ES-I3 (cell line): ENCODE data around the gene MCHR1.
"Not testable (repeated sequence)": the region's sequence is repeated elsewhere in the genome, so short reads cannot be mapped to it uniquely, and the experiment has no call there.

Experiments used
- H3K36me3 ChIP-seq: 2 replicates; pipeline ENCODE4 v1.6.1; 2013; ENCODE audit warnings: mild to moderate bottlenecking, low read length, control low read depth, moderate library complexity; ENCODE audit not compliant: insufficient read depth
- H3K4me1 ChIP-seq: 2 replicates; pipeline ENCODE4 v1.6.1; 2013; ENCODE audit warnings: mild to moderate bottlenecking, control low read depth, low read length; ENCODE audit not compliant: insufficient read depth
- H3K9ac ChIP-seq: 2 replicates; pipeline ENCODE4 v1.6.1; 2013; ENCODE audit warnings: low read depth, mild to moderate bottlenecking, low read length, moderate library complexity
- H3K9me3 ChIP-seq: 2 replicates; pipeline ENCODE4 v1.6.1; 2013; ENCODE audit warnings: mild to moderate bottlenecking, low read length, moderate library complexity; ENCODE audit not compliant: control insufficient read depth, insufficient read depth

The MCHR1 gene

DNA sequence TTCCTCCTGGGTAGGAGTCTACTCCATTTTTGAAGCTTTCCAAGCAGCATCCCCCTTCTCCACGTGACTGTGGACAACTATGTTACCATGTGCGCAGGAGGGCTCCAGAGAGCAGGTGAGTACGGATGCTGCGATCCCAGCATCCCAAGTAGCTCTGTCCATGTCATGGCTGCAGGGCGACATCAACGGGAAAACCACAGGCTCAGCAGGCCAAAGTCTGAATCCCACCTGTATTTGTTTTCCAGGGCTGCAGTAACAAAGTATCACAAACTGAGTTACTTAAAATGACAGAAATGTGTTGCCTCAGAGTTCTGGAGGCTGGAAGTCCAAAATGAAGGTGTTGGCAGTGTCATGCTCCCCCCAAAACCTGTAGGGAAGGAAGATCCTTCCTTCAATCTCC is 40.3 kb downstream of the MCHR1 start:
- Histone ChIP-seq H3K9me3 (no peaks in the 10 kb centered on the region), H3K9ac (no peak overlapping the region), H3K36me3 (no peaks in the 10 kb centered on the region), H3K4me1 (peaks cover 19% of the 10 kb centered on the region)

DNA sequence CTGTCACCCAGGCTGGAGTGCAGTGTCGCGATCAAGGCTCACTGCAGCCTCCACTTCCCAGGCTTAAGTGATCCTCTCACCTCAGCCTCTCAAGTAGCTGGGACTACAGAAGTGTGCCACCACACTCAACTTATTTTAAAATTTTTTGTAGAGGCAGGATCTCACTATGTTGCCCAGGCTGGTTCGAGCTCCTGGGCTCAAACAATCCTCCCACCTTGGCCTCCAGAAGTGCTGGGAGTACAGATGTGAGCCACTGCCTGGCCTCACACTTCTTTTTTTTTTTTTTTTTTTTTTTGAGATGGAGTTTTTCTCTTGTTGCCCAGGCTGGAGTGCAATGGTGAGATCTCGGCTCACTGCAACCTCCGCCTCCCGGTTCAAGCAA is 40.9 kb downstream of the MCHR1 start:
- not testable (repeated sequence) for H3K9ac ChIP-seq, H3K9me3 ChIP-seq, H3K36me3 ChIP-seq
- H3K4me1 ChIP-seq: peaks cover 15% of the 10 kb centered on the region

DNA sequence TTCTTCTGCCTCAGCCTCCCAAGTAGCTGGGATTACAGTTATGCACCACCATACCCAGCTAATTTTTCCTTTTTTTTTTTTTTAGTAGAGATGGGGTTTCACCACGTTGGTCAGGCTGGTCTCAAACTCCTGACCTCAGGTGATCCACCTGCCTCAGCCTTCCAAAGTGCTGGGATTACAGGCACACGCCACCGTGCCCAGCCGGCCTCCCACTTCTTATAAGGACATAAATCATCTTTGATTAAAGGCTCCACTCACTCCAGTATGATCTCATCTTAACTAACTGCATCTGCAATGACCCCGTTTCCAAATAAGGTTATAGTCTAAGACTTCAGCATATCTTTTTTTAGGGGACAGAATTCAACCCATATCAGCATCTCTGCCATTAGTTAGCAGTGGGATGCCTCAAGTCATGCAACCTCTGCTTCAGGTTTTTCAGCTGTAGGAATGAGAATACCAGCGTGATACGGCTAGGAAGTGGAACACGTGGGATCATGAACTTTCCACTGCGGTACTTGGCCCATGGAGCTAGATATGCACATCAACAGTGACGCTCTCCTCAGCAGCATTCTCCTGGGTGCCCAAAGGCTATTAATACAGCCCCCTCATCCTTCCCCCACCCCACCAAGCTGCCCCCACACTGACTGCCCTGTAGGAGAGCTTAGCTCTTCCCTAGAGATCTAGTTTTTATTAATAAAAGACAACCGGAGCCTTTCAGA is 41.4 kb downstream of the MCHR1 start:
- Histone ChIP-seq H3K9me3 (no peaks in the 10 kb centered on the region), H3K36me3 (no peaks in the 10 kb centered on the region), H3K4me1 (peaks cover 15% of the 10 kb centered on the region), H3K9ac (no peak overlapping the region)

DNA sequence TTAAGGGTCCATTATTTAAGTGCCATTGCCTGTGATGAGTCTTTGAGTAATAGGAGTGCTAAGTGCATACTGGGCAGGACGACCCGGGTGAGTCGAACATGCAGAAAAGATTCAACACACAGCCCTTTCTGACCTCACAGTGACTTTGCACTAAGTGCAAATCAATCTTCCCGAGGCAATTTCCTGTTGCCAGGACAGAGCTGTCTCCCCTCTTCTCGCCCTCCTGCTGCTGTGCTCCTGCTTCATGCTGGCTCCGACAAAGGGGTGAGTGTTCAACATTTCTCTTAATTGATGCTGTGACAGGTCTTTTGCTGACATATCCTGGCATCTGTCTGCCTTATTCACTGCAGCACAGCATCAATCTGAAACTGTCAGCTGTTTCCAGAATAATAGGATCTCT is 42.0 kb downstream of the MCHR1 start:
- H3K36me3 ChIP-seq: no peaks in the 10 kb centered on the region
- H3K9ac ChIP-seq: no peak overlapping the region
- H3K4me1 ChIP-seq: peaks cover 15% of the 10 kb centered on the region
- H3K9me3 ChIP-seq: no peaks in the 10 kb centered on the region

DNA sequence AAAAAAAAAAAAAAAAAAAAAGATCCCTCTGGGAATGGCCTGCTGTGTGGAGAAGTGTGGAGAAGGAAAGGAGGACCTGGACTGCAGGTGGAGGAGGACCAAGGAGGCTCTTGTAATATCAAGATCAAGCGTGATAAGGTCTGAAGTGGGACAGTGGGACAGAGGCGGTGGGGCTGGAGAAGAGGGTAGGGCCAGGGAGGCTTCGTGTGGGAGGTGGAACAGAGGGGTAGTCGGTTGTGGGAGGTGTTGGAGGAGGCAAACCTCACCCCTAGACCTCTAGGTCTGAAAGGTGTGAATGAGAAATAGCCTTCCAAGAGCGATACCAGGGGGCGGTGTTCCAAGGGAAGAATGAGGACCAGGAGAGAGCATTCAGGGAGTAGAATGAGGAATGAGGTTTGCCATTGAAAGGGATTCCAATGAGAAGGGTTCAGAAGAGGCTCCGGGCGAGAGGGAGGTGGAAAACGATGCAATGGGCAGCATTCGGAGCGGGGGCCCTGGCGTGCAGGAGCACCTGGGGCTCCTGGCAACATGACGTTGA is 44.2 kb downstream of the MCHR1 start:
- Histone ChIP-seq H3K4me1 (peaks cover 30% of the 10 kb centered on the region), H3K9ac (no peak overlapping the region), H3K9me3 (no peaks in the 10 kb centered on the region), H3K36me3 (no peaks in the 10 kb centered on the region)

DNA sequence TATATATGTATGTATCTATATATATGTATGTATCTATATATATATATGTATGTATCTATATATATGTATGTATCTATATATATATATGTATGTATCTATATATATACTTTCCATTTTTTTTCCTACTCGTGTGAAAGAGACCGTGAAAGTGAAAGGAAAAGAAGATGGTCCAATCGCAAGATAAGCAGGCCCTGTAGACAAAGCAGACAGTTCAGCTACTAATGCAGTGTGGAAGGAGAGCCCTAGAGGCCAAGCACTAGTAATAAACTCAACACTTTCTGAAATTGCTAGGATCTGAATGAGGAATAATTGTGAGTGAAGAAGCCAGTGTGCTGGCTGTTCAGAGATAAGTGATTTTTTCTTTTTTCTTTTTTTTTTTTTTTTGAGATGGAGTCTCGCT is 47.2 kb downstream of the MCHR1 start:
- Histone ChIP-seq H3K9me3 (no peaks in the 10 kb centered on the region), H3K4me1 (peaks cover 24% of the 10 kb centered on the region), H3K36me3 (no peaks in the 10 kb centered on the region), H3K9ac (no peak overlapping the region)

DNA sequence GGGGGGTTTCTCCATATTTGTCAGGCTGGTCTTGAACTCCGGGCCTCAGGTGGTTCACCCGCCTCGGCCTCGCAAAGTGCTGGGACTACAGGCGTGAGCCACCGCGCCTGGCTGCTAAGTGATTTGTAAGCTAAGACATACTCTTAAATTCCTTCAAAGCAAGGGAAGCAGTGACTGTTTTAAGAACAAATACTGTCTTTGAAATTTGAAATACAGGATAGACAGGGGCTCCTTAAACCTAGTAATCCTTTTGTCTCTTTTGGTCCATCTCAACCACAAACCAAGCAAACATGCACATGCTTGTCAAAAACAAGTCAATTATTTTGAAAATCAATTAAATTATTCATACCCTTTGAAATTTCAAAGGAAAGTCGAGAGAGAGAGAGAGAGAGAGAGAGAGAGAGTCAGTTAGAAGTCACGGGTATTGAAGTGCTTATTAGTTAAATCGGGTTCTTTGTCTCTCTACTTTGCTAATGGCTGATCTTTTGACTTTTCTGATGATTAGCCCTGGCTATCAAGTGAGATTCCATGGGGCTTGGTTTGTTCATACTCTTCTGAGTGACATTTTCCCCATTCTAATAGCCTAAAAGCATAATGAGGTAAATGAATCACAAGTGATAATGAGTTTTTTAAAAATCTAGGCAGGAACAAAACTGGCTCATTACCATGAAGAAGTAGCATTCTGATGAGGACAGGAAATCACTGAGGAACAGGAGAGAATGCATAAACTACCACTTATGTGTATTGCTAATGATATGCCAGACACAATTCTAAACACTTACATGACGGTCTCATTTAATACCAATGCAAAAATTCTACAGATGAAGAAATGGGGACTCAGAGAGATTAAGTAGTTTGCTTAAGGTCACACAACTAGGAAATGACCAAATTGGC is 48.0 kb downstream of the MCHR1 start:
- H3K9ac ChIP-seq: no peak overlapping the region
- H3K36me3 ChIP-seq: no peaks in the 10 kb centered on the region
- no peaks in the 10 kb centered on the region for H3K9me3 ChIP-seq
- H3K4me1 ChIP-seq: peaks cover 19% of the 10 kb centered on the region

DNA sequence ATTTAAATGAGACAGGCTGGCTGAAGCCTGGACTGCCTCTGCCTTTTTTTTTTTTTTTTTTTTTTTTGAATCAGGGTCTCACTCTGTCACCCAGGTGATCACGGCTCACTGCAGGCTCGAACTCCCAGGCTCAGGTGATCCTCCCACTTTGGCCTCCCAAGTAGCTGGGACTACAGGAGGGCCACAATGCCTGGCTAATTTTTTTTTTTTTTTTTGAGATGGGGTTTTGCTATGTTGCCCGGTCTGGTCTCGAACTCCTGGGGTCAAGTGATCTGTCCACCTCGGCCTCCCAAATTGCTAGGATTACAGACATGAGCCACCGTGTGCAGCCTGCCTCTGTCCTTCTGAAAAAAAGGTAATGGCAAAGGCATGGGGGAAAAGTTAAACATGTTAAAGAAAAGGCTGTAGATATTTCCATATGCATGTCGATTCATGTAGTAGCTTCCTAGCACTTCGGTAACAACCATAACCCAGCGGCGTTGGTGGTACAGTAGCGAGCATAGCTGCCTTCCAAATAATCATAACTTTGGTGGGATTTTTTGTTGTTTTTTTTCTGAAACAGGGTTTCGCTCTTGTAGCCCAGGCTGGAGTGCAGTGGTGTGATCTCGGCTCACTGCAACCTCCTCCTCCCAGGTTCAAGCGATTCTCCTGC is 48.8 kb downstream of the MCHR1 start:
- Histone ChIP-seq H3K36me3 (no peaks in the 10 kb centered on the region), H3K9ac (no peak overlapping the region), H3K9me3 (no peaks in the 10 kb centered on the region), H3K4me1 (peaks cover 26% of the 10 kb centered on the region)

DNA sequence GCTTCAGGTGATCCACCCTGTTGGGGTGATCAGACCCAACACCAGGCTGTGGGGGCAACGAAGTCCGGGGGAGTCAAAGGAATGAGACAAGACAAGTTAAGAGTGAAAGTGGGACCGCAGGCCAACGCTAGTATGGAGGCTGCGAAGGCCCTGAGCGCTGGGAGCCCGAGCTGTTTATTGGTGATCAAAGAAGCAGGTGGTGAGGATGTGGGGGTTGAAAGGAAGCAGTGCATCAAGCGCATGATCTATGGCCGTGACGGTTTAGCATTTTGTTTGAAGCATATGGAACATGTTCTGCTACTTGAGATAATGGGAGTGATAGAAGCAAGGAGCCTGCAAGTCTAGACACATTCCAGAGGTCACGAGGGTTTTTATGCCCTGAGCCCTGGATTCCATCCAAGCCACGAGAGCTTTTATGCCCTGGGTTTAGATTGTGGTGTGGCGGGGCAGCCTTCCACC is 49.5 kb downstream of the MCHR1 start:
- H3K36me3 ChIP-seq: no peaks in the 10 kb centered on the region
- no peak overlapping the region for H3K9ac ChIP-seq
- no peaks in the 10 kb centered on the region for H3K9me3 ChIP-seq
- H3K4me1 ChIP-seq: peaks cover 26% of the 10 kb centered on the region

DNA sequence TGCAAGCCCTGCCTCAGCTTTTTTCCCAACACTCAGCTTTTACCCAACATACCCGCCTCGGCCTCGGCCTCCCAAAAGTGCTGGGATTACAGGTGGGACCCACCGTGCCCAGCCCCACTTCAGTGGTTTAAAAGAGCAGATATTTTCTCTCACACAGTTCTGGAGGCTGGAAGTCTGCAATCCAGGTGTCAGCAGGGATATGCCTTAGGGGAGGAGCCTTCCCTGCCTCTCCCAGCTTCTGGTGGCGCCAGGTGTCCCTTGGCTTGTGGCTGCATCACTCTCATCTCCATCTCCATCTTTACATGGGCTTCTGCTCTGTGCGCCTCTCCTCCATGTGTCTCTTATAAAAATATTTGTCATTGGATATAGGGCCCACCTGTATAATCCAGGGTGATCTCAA is 50.0 kb downstream of the MCHR1 start:
- H3K9me3 ChIP-seq: no peaks in the 10 kb centered on the region
- no peaks in the 10 kb centered on the region for H3K36me3 ChIP-seq
- peaks cover 26% of the 10 kb centered on the region for H3K4me1 ChIP-seq
- H3K9ac ChIP-seq: no peak overlapping the region
